ENCODE measurements around the gene KLF7. TPM values are rescaled to one million over a fixed set of nuclear protein-coding genes. Genes with fewer than 3 reads are reported as not detected.

The KLF7 gene
- total RNA-seq, result 10 to 100 TPM in 3 of 6 experiments, 1 to 10 TPM in 3; 3.3 to 14.2 (median 10.2) TPM
- long read RNA-seq, result 0 reads

GRCh38 chr2:207165121-207166038, at the start of gene KLF7:
Gene KLF7, minus strand, starts transcription at chr2:207165948. Its CDS starts 380 bp downstream, at chr2:207165568.
- H3K4me1 ChIP-seq, result peaks cover 0 to 8% (median 1%) of the 10 kb centered on the region in 4 donors
- DNase-seq (peak; percentile 55 to 67 (median 60)), ATAC-seq (peak; percentile 22 to 29 (median 25))
- under 1% methylated on average over 34 of the region's 36 CpGs for WGBS (ENCODE audit: insufficient coverage, low coverage, low lambda C conversion rate, missing lambda C conversion rate)
- H3K36me3 ChIP-seq, result no peaks in the 10 kb centered on the region
- TF ChIP-seq CTCF (IDR thresholded peaks at IDR 0.05) (no peak), POLR2A (IDR thresholded peaks at IDR 0.05) (no peak)
- H3K4me3 ChIP-seq, result peak within 1 kb of the TSS; percentile 63 to 76 (median 66)
- H3K27me3 ChIP-seq, result no peaks in the 10 kb centered on the region
- intact Hi-C loops (cut with DNase I), result no loop called here
- H3K9me3 ChIP-seq, result no peaks in the 10 kb centered on the region
- peak within 1 kb of the TSS; percentile 100 for H3K27ac ChIP-seq

GRCh38 chr2:207215308-207215707, 49.6 kb upstream of the KLF7 start:
- intact Hi-C loops (cut with DNase I), result no loop called here
- TF ChIP-seq CTCF (IDR thresholded peaks at IDR 0.05), result no peak
- no peak for TF ChIP-seq POLR2A (IDR thresholded peaks at IDR 0.05)
- DNase-seq, result no peak
- no peaks in the 10 kb centered on the region for H3K4me1 ChIP-seq
- no peaks in the 10 kb centered on the region for H3K9me3 ChIP-seq
- H3K4me3 ChIP-seq, result no peak overlapping the region
- no peak for ATAC-seq
- H3K27me3 ChIP-seq, result no peaks in the 10 kb centered on the region
- no peak overlapping the region for H3K27ac ChIP-seq
- WGBS (ENCODE audit: insufficient coverage, low coverage, low lambda C conversion rate, missing lambda C conversion rate), result 79% methylated on average over 2 of the region's 2 CpGs
- H3K36me3 ChIP-seq, result no peaks in the 10 kb centered on the region

GRCh38 chr2:207214446-207214845, 48.7 kb upstream of the KLF7 start:
- Histone ChIP-seq H3K36me3 (no peaks in the 10 kb centered on the region), H3K27me3 (no peaks in the 10 kb centered on the region), H3K27ac (no peak overlapping the region), H3K4me1 (no peaks in the 10 kb centered on the region), H3K4me3 (no peak overlapping the region), H3K9me3 (no peaks in the 10 kb centered on the region)
- TF ChIP-seq POLR2A (IDR thresholded peaks at IDR 0.05) (no peak), CTCF (IDR thresholded peaks at IDR 0.05) (no peak)
- ATAC-seq (no peak), DNase-seq (no peak)
- intact Hi-C loops (cut with DNase I), result no loop called here
- 65% methylated on average over 3 of the region's 3 CpGs for WGBS (ENCODE audit: insufficient coverage, low coverage, low lambda C conversion rate, missing lambda C conversion rate)

GRCh38 chr2:207206011-207206410, 40.3 kb upstream of the KLF7 start:
- WGBS (ENCODE audit: insufficient coverage, low coverage, low lambda C conversion rate, missing lambda C conversion rate), result 65% methylated on average over 3 of the region's 3 CpGs
- Histone ChIP-seq H3K36me3 (no peaks in the 10 kb centered on the region), H3K4me3 (no peak overlapping the region), H3K27me3 (no peaks in the 10 kb centered on the region), H3K27ac (no peak overlapping the region), H3K9me3 (no peaks in the 10 kb centered on the region), H3K4me1 (no peaks in the 10 kb centered on the region)
- no peak for ATAC-seq
- intact Hi-C loops (cut with DNase I), result no loop called here
- TF ChIP-seq CTCF (IDR thresholded peaks at IDR 0.05) (no peak), POLR2A (IDR thresholded peaks at IDR 0.05) (no peak)
- no peak for DNase-seq

All from right lobe of liver (tissue), 6 donors.